Nephron progenitor cell (in vitro differentiated cells): Measurements from ENCODE around the gene IGF1R.

Source experiments
- DNase-seq: peaks from one replicate; pipeline ENCODE4 v3.0.0; 2021
- H3K27ac Mint-ChIP-seq: 2 replicates; pipeline ENCODE4 v1.8.0; 2021; ENCODE audit warnings: mild to moderate bottlenecking, moderate library complexity, mixed read lengths
- H3K27me3 Mint-ChIP-seq: 2 replicates; pipeline ENCODE4 v1.8.0; 2021; ENCODE audit warnings: mild to moderate bottlenecking, low read depth, mixed read lengths; ENCODE audit not compliant: poor library complexity
- H3K36me3 Mint-ChIP-seq: 2 replicates; pipeline ENCODE4 v1.8.0; 2021; ENCODE audit warnings: low read depth, mixed read lengths
- H3K4me1 Mint-ChIP-seq: 2 replicates; pipeline ENCODE4 v1.8.0; 2021; ENCODE audit warnings: mixed read lengths
- H3K4me3 Mint-ChIP-seq: 2 replicates; pipeline ENCODE4 v1.8.0; 2021; ENCODE audit warnings: mild to moderate bottlenecking, moderate library complexity, mixed read lengths
- H3K9me3 Mint-ChIP-seq: 2 replicates; pipeline ENCODE4 v1.8.0; 2021; ENCODE audit warnings: mild to moderate bottlenecking, moderate library complexity, mixed read lengths
- TF ChIP-seq, protein P1 (sequence below): fragments of 200-600 bp; sonication (generic); IDR thresholded peaks from 2 replicates; pipeline ENCODE4 v1.5.0; 2021; ENCODE audit warnings: antibody characterized with exemption

Gene IGF1R

GRCh38 chr15:98955961-98956723 is 307.8 kb downstream of the IGF1R start:
- Mint-ChIP-seq H3K4me3 (no peak overlapping the region), H3K36me3 (peaks cover 69% of the 10 kb centered on the region), H3K27ac (peak overlapping the region; percentile 23), H3K9me3 (peaks cover 4% of the 10 kb centered on the region), H3K4me1 (peaks cover 20% of the 10 kb centered on the region), H3K27me3 (peaks cover 4% of the 10 kb centered on the region)
- DNase-seq = no peak
- TF ChIP-seq, protein P1, sequence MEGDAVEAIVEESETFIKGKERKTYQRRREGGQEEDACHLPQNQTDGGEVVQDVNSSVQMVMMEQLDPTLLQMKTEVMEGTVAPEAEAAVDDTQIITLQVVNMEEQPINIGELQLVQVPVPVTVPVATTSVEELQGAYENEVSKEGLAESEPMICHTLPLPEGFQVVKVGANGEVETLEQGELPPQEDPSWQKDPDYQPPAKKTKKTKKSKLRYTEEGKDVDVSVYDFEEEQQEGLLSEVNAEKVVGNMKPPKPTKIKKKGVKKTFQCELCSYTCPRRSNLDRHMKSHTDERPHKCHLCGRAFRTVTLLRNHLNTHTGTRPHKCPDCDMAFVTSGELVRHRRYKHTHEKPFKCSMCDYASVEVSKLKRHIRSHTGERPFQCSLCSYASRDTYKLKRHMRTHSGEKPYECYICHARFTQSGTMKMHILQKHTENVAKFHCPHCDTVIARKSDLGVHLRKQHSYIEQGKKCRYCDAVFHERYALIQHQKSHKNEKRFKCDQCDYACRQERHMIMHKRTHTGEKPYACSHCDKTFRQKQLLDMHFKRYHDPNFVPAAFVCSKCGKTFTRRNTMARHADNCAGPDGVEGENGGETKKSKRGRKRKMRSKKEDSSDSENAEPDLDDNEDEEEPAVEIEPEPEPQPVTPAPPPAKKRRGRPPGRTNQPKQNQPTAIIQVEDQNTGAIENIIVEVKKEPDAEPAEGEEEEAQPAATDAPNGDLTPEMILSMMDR = no peak

DNA sequence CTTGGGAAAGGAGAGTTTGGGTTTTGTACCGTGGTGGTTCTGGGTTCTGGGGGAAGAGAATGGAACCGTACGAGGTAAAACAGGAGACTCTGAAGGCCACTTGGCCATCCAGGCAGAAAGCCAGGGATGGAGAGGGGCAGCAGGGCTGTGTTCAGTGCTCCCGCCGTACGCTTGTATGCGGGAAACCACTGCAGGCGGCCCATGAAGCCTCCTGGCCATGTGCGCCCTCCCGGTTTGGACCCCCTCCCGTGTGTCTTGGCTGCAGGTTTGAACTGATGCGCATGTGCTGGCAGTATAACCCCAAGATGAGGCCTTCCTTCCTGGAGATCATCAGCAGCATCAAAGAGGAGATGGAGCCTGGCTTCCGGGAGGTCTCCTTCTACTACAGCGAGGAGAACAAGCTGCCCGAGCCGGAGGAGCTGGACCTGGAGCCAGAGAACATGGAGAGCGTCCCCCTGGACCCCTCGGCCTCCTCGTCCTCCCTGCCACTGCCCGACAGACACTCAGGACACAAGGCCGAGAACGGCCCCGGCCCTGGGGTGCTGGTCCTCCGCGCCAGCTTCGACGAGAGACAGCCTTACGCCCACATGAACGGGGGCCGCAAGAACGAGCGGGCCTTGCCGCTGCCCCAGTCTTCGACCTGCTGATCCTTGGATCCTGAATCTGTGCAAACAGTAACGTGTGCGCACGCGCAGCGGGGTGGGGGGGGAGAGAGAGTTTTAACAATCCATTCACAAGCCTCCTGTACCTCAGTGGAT is 308.6 kb downstream of the IGF1R start:
- Mint-ChIP-seq H3K36me3 (peaks cover 69% of the 10 kb centered on the region), H3K27me3 (peaks cover 4% of the 10 kb centered on the region), H3K4me3 (no peak overlapping the region), H3K9me3 (peaks cover 13% of the 10 kb centered on the region), H3K4me1 (peaks cover 18% of the 10 kb centered on the region), H3K27ac (peak overlapping the region; percentile 23)
- TF ChIP-seq, protein P1 = no peak
- DNase-seq = no peak

- Mint-ChIP-seq H3K36me3 (peaks cover 69% of the 10 kb centered on the region), H3K27me3 (peaks cover 4% of the 10 kb centered on the region), H3K9me3 (peaks cover 19% of the 10 kb centered on the region), H3K4me1 (peaks cover 11% of the 10 kb centered on the region), H3K4me3 (no peak overlapping the region), H3K27ac (peak overlapping the region; percentile 70)
- DNase-seq = no peak
- TF ChIP-seq, protein P1 = no peak
Observed at GRCh38 chr15:98957655-98958054, 309.3 kb downstream of the IGF1R start.

- Mint-ChIP-seq H3K36me3 (peaks cover 71% of the 10 kb centered on the region), H3K4me1 (peaks cover 7% of the 10 kb centered on the region)
- no peak for DNase-seq
Observed at GRCh38 chr15:98958076-98958475, 309.7 kb downstream of the IGF1R start.

DNA sequence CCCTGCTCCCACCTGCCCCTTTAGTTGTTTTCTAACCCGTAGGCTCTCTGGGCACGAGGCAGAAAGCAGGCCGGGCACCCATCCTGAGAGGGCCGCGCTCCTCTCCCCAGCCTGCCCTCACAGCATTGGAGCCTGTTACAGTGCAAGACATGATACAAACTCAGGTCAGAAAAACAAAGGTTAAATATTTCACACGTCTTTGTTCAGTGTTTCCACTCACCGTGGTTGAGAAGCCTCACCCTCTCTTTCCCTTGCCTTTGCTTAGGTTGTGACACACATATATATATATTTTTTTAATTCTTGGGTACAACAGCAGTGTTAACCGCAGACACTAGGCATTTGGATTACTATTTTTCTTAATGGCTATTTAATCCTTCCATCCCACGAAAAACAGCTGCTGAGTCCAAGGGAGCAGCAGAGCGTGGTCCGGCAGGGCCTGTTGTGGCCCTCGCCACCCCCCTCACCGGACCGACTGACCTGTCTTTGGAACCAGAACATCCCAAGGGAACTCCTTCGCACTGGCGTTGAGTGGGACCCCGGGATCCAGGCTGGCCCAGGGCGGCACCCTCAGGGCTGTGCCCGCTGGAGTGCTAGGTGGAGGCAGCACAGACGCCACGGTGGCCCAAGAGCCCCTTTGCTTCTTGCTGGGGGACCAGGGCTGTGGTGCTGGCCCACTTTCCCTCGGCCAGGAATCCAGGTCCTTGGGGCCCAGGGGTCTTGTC is 310.7 kb downstream of the IGF1R start:
- peaks cover 32% of the 10 kb centered on the region for H3K9me3 Mint-ChIP-seq
- TF ChIP-seq, protein P1 = no peak
- peaks cover 72% of the 10 kb centered on the region for H3K36me3 Mint-ChIP-seq
- no peak for DNase-seq
- H3K4me1 Mint-ChIP-seq = no peaks in the 10 kb centered on the region
- no peak overlapping the region for H3K4me3 Mint-ChIP-seq
- H3K27me3 Mint-ChIP-seq = peaks cover 4% of the 10 kb centered on the region
- peak overlapping the region; percentile 4 for H3K27ac Mint-ChIP-seq

More at GRCh38 chr15:98958076-98958475, 309.7 kb downstream of the IGF1R start:
- TF ChIP-seq, protein P1 = no peak
- Mint-ChIP-seq H3K4me3 (no peak overlapping the region), H3K27ac (peak overlapping the region; percentile 70), H3K27me3 (peaks cover 4% of the 10 kb centered on the region), H3K9me3 (peaks cover 24% of the 10 kb centered on the region)
